ENCODE measurements around the gene ZNF672. TPM values are rescaled to one million over a fixed set of nuclear protein-coding genes. Genes with fewer than 3 reads are reported as not detected.
"Not testable (repeated sequence)": the region's sequence is repeated elsewhere in the genome, so short reads cannot be mapped to it uniquely, and the experiment has no call there.

The ZNF672 gene
- total RNA-seq, 6 donors from 2014 or later: 32.5 to 47.7 (median 45.8) TPM

DNA sequence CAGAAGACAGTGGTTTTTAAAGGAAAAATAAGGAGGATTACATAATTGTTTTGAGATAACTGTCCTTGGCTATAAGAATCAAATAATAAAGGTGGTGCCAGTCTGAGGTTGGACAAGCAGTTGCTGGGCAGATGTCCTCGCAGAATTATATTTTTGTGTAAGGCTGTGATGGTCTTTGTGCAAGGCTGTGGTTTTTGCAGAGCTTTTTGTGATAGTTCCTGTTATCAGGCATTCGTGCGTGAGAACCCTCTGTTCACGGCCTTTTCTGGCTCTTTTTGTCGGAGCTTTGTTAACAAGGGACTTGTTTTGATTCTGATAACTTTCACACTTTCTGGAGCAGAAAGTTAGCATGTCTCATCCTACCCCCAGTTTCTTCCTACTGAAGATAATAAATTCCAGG lies 45.7 kb upstream of the ZNF672 start:
- H3K4me1 ChIP-seq: no peaks in the 10 kb centered on the region
- DNase-seq: no peak
- 54 to 63% methylated on average over 5 of the region's 5 CpGs for WGBS, 2 donors
- no peaks in the 10 kb centered on the region for H3K27me3 ChIP-seq
- no peak overlapping the region for H3K27ac ChIP-seq
- ATAC-seq (ENCODE audit: low FRiP score in 2 of 2): no peak
- no peak overlapping the region for H3K4me3 ChIP-seq
- no peaks in the 10 kb centered on the region for H3K36me3 ChIP-seq
- TF ChIP-seq POLR2AphosphoS5 (IDR thresholded peaks at IDR 0.05) (no peak), EP300 (IDR thresholded peaks at IDR 0.05) (no peak), POLR2A (IDR thresholded peaks at IDR 0.05) (no peak)
- TF ChIP-seq, protein P1, sequence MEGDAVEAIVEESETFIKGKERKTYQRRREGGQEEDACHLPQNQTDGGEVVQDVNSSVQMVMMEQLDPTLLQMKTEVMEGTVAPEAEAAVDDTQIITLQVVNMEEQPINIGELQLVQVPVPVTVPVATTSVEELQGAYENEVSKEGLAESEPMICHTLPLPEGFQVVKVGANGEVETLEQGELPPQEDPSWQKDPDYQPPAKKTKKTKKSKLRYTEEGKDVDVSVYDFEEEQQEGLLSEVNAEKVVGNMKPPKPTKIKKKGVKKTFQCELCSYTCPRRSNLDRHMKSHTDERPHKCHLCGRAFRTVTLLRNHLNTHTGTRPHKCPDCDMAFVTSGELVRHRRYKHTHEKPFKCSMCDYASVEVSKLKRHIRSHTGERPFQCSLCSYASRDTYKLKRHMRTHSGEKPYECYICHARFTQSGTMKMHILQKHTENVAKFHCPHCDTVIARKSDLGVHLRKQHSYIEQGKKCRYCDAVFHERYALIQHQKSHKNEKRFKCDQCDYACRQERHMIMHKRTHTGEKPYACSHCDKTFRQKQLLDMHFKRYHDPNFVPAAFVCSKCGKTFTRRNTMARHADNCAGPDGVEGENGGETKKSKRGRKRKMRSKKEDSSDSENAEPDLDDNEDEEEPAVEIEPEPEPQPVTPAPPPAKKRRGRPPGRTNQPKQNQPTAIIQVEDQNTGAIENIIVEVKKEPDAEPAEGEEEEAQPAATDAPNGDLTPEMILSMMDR (IDR thresholded peaks at IDR 0.05): no peak
- H3K9me3 ChIP-seq: no peaks in the 10 kb centered on the region

DNA sequence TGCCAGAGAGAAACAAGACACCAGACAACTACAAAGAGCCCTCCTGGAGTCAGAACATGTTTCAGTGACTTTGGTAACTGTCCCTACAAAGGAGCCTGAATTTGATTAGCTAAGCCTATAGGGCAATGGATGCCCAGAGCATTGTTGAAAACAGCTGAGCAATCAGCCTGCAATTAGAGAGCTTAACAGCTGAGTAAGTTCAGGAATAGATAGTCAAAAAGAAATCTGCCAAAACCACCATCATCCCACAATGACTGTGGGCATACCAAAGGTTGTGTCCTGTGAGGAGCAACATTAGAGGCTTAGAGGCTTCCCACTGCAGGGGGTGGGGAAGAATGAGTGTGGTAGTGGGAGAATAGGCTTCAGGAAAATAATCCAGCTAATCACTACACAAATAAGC lies 44.4 kb upstream of the ZNF672 start:
- no peaks in the 10 kb centered on the region for H3K27me3 ChIP-seq

DNA sequence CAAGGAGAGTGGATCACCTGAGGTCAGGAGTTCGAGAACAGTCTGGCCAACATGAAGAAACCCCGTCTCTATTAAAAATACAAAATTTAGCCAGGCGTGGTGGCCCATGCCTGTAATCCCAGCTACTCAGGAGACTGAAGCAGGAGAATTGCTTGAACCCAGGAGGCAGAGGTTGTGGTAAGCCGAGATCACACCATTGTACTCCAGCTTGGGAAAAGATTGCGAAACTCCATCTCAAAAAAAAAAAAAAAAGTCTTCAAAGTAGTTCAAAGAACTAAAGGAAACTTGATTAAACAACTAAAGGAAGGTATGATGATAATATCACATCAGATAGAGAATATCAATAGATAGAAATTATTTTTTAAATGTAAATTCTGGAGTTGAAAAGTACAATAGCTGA lies 43.4 kb upstream of the ZNF672 start:
- not testable (repeated sequence) for DNase-seq; H3K27me3 ChIP-seq; H3K4me3 ChIP-seq; H3K9me3 ChIP-seq; H3K4me1 ChIP-seq; H3K27ac ChIP-seq; ATAC-seq (ENCODE audit: low FRiP score in 2 of 2); H3K36me3 ChIP-seq
- 86 to 88% methylated on average over 5 of the region's 5 CpGs for WGBS, 2 donors

More for the DNA sequence above, 44.4 kb upstream of the ZNF672 start:
- no peaks in the 10 kb centered on the region for H3K36me3 ChIP-seq
- TF ChIP-seq POLR2A (IDR thresholded peaks at IDR 0.05): no peak
- TF ChIP-seq, protein P1 (IDR thresholded peaks at IDR 0.05): no peak
- no peak for TF ChIP-seq POLR2AphosphoS5 (IDR thresholded peaks at IDR 0.05)
- TF ChIP-seq EP300 (IDR thresholded peaks at IDR 0.05): no peak
- no peaks in the 10 kb centered on the region for H3K9me3 ChIP-seq
- ATAC-seq (ENCODE audit: low FRiP score in 2 of 2): no peak
- DNase-seq: no peak
- H3K27ac ChIP-seq: no peak overlapping the region
- H3K4me1 ChIP-seq: no peaks in the 10 kb centered on the region
- H3K4me3 ChIP-seq: no peak overlapping the region

DNA sequence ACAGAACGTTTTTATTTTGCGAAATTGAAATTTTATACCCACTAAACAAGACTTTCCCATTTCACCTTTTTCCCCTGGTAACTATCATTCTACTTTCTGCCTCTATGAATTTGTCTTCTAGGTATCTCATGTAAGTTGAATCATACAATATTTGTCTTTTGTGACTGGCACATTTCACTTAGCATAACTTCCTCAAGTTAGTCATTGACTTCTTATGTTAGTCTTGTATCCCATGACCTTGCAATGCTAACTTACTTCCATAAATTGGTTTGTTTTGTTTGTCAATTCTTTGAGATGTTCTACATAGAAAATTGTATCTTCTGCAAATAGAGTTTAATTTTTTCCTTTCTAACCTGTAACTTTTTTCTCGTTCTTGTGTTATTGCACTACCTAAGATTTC lies 39.2 kb upstream of the ZNF672 start:
- Histone ChIP-seq H3K4me1 (no peaks in the 10 kb centered on the region), H3K27me3 (no peaks in the 10 kb centered on the region), H3K36me3 (no peaks in the 10 kb centered on the region), H3K9me3 (no peaks in the 10 kb centered on the region), H3K27ac (no peak overlapping the region), H3K4me3 (no peak overlapping the region)
- WGBS, 2 donors: 76 to 85% methylated on average over 3 of the region's 3 CpGs
- DNase-seq: no peak
- no peak for TF ChIP-seq EP300 (IDR thresholded peaks at IDR 0.05)
- TF ChIP-seq POLR2A (IDR thresholded peaks at IDR 0.05): no peak
- TF ChIP-seq POLR2AphosphoS5 (IDR thresholded peaks at IDR 0.05): no peak
- TF ChIP-seq, protein P1 (IDR thresholded peaks at IDR 0.05): no peak
- no peak for ATAC-seq (ENCODE audit: low FRiP score in 2 of 2)

DNA sequence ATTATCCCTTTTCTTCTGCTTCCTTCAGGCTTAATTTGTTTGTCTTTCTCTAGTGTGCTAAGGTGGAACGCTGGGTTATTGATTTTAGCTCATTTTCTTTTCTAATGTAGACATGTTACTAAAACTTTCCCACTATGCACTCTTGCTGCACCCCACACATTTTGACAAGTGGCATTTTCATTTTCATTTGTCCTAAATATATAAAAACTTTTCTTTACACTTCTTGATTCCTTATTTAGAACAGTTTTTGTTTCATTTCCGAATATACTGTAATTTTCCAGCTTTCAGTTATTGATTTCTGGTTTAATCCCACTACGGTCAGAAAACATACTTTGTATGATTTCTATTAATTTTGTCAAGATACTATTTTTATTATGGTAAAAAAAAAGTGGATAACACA lies 37.6 kb upstream of the ZNF672 start:
- H3K9me3 ChIP-seq: no peaks in the 10 kb centered on the region
- WGBS, 2 donors: 70 to 71% methylated on average over 3 of the region's 3 CpGs
- no peak overlapping the region for H3K27ac ChIP-seq
- H3K27me3 ChIP-seq: no peaks in the 10 kb centered on the region
- ATAC-seq (ENCODE audit: low FRiP score in 2 of 2) (no peak), DNase-seq (no peak)
- no peaks in the 10 kb centered on the region for H3K36me3 ChIP-seq
- H3K4me1 ChIP-seq: peaks cover 0 to 5% (median 2%) of the 10 kb centered on the region in 4 donors
- H3K4me3 ChIP-seq: no peak overlapping the region
- TF ChIP-seq, protein P1 (IDR thresholded peaks at IDR 0.05): no peak
- TF ChIP-seq POLR2A (IDR thresholded peaks at IDR 0.05) (no peak), EP300 (IDR thresholded peaks at IDR 0.05) (no peak), POLR2AphosphoS5 (IDR thresholded peaks at IDR 0.05) (no peak)
